ENCODE results near the gene MOSMO.

- TF ChIP-seq NR2F1 (CRISPR knock-in tag; IDR thresholded peaks at IDR 0.05) (no peak), HDAC2 (CRISPR knock-in tag; IDR thresholded peaks at IDR 0.05) (no peak), RELA (CRISPR knock-in tag; IDR thresholded peaks at IDR 0.05) (no peak), ZFP36 (IDR thresholded peaks at IDR 0.05; ENCODE audit: borderline replicate concordance, low read depth, low read length, partially characterized antibody) (no peak), ZNF577 (CRISPR knock-in tag; IDR thresholded peaks at IDR 0.05; ENCODE audit: borderline replicate concordance, low read depth) (no peak), ZNF629 (CRISPR knock-in tag; conservative IDR thresholded peaks at IDR 0.05) (no peak), ZSCAN29 (CRISPR knock-in tag; conservative IDR thresholded peaks at IDR 0.05) (no peak), ZNF12 (CRISPR knock-in tag; IDR thresholded peaks at IDR 0.05) (no peak), HMG20A (CRISPR knock-in tag; IDR thresholded peaks at IDR 0.05; ENCODE audit: borderline replicate concordance) (no peak), TRIM22 (IDR thresholded peaks at IDR 0.05) (no peak)
- TF ChIP-seq, protein P1, sequence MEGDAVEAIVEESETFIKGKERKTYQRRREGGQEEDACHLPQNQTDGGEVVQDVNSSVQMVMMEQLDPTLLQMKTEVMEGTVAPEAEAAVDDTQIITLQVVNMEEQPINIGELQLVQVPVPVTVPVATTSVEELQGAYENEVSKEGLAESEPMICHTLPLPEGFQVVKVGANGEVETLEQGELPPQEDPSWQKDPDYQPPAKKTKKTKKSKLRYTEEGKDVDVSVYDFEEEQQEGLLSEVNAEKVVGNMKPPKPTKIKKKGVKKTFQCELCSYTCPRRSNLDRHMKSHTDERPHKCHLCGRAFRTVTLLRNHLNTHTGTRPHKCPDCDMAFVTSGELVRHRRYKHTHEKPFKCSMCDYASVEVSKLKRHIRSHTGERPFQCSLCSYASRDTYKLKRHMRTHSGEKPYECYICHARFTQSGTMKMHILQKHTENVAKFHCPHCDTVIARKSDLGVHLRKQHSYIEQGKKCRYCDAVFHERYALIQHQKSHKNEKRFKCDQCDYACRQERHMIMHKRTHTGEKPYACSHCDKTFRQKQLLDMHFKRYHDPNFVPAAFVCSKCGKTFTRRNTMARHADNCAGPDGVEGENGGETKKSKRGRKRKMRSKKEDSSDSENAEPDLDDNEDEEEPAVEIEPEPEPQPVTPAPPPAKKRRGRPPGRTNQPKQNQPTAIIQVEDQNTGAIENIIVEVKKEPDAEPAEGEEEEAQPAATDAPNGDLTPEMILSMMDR (CRISPR knock-in tag; IDR thresholded peaks at IDR 0.05), result no peak
- TF ChIP-seq, protein P2, sequence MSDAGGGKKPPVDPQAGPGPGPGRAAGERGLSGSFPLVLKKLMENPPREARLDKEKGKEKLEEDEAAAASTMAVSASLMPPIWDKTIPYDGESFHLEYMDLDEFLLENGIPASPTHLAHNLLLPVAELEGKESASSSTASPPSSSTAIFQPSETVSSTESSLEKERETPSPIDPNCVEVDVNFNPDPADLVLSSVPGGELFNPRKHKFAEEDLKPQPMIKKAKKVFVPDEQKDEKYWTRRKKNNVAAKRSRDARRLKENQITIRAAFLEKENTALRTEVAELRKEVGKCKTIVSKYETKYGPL (CRISPR knock-in tag; IDR thresholded peaks at IDR 0.05), result no peak
These were observed 109.7 kb downstream of the MOSMO start for GRCh38 chr16:22117609-22118008.

All from HepG2 (cell line).